IMR-90 (cell line): ENCODE data around the gene PABPC1L2B. TPM values are rescaled to one million over a fixed set of nuclear protein-coding genes. Genes with fewer than 3 reads are reported as not detected.
"Not testable (repeated sequence)": the region's sequence is repeated elsewhere in the genome, so short reads cannot be mapped to it uniquely, and the experiment has no call there.

ENCODE experiments used
- ATAC-seq: fragments of 200-7000 bp; cut with Tn5 transposase; 2 replicates; pipeline ENCODE4 v1.9.1; 2020; ENCODE audit warnings: low read depth, mild to moderate bottlenecking, moderate library complexity
- Bru-seq: library from RNA; stranded (reverse); fragments of 400-500 nt; gene quantifications from one replicate; lab custom pipeline; 2021; lab: Mats Ljungman, UMichigan
- BruChase-seq, 2 experiments: library from RNA; stranded (reverse); fragments of 400-500 nt; gene quantifications; one replicate each; lab custom pipeline; 2021; lab: Mats Ljungman, UMichigan
- BruUV-seq: library from RNA; stranded (reverse); fragments of 400-500 nt; replicated peaks from 2 replicates; lab custom pipeline; 2021; lab: Mats Ljungman, UMichigan
- CTCF ChIA-PET: fragments of 300-600 bp; formaldehyde crosslinking; extraction: SDS; loops from one replicate; lab custom pipeline; 2021; ENCODE audit warnings: antibody characterized with exemption; lab: Yijun Ruan, JAX
- POLR2A ChIA-PET: fragments of 300-600 bp; sonication (Branson Sonifier 250); formaldehyde crosslinking; loops from one replicate; lab custom pipeline; 2022; ENCODE audit warnings: antibody characterized with exemption; ENCODE audit not compliant: unreplicated experiment; lab: Charles Lee
- DNase-seq: peaks from one replicate; pipeline ENCODE4 v3.0.0; 2013
- H2AFZ ChIP-seq: replicated peaks from 2 replicates; pipeline ENCODE3; 2013; ENCODE audit warnings: low read length, mild to moderate bottlenecking; ENCODE audit not compliant: poor library complexity
- H2AK5ac ChIP-seq: 2 replicates; pipeline ENCODE4 v1.6.1; 2013; ENCODE audit warnings: low read depth, low read length, inconsistent platforms
- H2AK9ac ChIP-seq: replicated peaks from 2 replicates; pipeline ENCODE3; 2013; ENCODE audit warnings: mild to moderate bottlenecking, low read depth, low read length, moderate library complexity; ENCODE audit not compliant: poor library complexity
- H2BK120ac ChIP-seq: 2 replicates; pipeline ENCODE4 v1.6.1; 2013; ENCODE audit warnings: low read depth, low read length, inconsistent platforms
- H2BK15ac ChIP-seq: 3 replicates; pipeline ENCODE4 v1.6.1; 2013; ENCODE audit warnings: low read depth, low read length, inconsistent platforms
- H2BK20ac ChIP-seq: 2 replicates; pipeline ENCODE4 v1.6.1; 2013; ENCODE audit warnings: low read depth, mild to moderate bottlenecking, inconsistent platforms, low read length, moderate library complexity
- H2BK5ac ChIP-seq: 2 replicates; pipeline ENCODE4 v1.6.1; 2013; ENCODE audit warnings: mild to moderate bottlenecking, low read depth, low read length, inconsistent platforms; ENCODE audit not compliant: poor library complexity, severe bottlenecking
- H3K14ac ChIP-seq: replicated peaks from 2 replicates; pipeline ENCODE4 v1.6.1; 2013; ENCODE audit warnings: low read depth, low read length, inconsistent platforms
- H3K18ac ChIP-seq: 2 replicates; pipeline ENCODE4 v1.6.1; 2013; ENCODE audit warnings: low read depth, low read length, control low read depth
- H3K23ac ChIP-seq: 2 replicates; pipeline ENCODE4 v1.6.1; 2013; ENCODE audit warnings: low read depth, low read length, inconsistent platforms
- H3K27ac ChIP-seq: 2 replicates; pipeline ENCODE4 v1.5.1; 2013; ENCODE audit warnings: mild to moderate bottlenecking, control low read depth, low read length; ENCODE audit not compliant: insufficient read depth
- H3K27me3 ChIP-seq: 2 replicates; pipeline ENCODE4 v1.6.1; 2013; ENCODE audit warnings: low read length; ENCODE audit not compliant: control insufficient read depth, insufficient read depth
- H3K36me3 ChIP-seq: 2 replicates; pipeline ENCODE4 v1.6.1; 2013; ENCODE audit warnings: low read length, mixed read lengths; ENCODE audit not compliant: control insufficient read depth, insufficient read depth
- H3K4ac ChIP-seq: 2 replicates; pipeline ENCODE4 v1.6.1; 2013; ENCODE audit warnings: low read depth, low read length, inconsistent platforms
- H3K4me1 ChIP-seq: 2 replicates; pipeline ENCODE4 v1.6.1; 2013; ENCODE audit warnings: low read length, mixed read lengths; ENCODE audit not compliant: control insufficient read depth, insufficient read depth
- H3K4me2 ChIP-seq: 2 replicates; pipeline ENCODE4 v1.6.1; 2013; ENCODE audit warnings: low read depth, mild to moderate bottlenecking, control low read depth, low read length, moderate library complexity
- H3K4me3 ChIP-seq: 2 replicates; pipeline ENCODE4 v1.5.1; 2013; ENCODE audit warnings: low read depth, mild to moderate bottlenecking, control low read depth, low read length, moderate library complexity; ENCODE audit not compliant: insufficient read depth
- H3K56ac ChIP-seq: 2 replicates; pipeline ENCODE4 v1.6.1; 2013; ENCODE audit warnings: low read length, inconsistent platforms; ENCODE audit not compliant: insufficient read depth; ENCODE audit errors: extremely low read depth
- H3K79me1 ChIP-seq, 2 experiments: 2 replicates each; pipeline ENCODE4 v1.6.1; 2013; ENCODE audit warnings: low read length in 2 of 2, inconsistent platforms in 1 of 2, low read depth in 1 of 2
- H3K9ac ChIP-seq: 2 replicates; pipeline ENCODE4 v1.6.1; 2013; ENCODE audit warnings: low read depth, low read length, control low read depth
- H3K9me1 ChIP-seq: 2 replicates; pipeline ENCODE4 v1.6.1; 2013; ENCODE audit warnings: low read length, inconsistent platforms; ENCODE audit not compliant: insufficient read depth
- H3K9me3 ChIP-seq: 2 replicates; pipeline ENCODE4 v1.6.1; 2013; ENCODE audit warnings: low read length; ENCODE audit not compliant: control insufficient read depth, insufficient read depth
- H4K20me1 ChIP-seq: 2 replicates; pipeline ENCODE4 v1.6.1; 2013; ENCODE audit warnings: low read length, inconsistent platforms; ENCODE audit not compliant: insufficient read depth
- H4K5ac ChIP-seq: 2 replicates; pipeline ENCODE4 v1.6.1; 2013; ENCODE audit warnings: mild to moderate bottlenecking, low read depth, low read length, control low read depth
- H4K8ac ChIP-seq, 2 experiments: 2 replicates each; pipeline ENCODE4 v1.6.1; 2013; ENCODE audit warnings: low read depth in 2 of 2, low read length in 2 of 2, control low read depth in 1 of 2, inconsistent platforms in 1 of 2
- H4K91ac ChIP-seq: 2 replicates; pipeline ENCODE4 v1.6.1; 2013; ENCODE audit warnings: low read depth, low read length, inconsistent platforms; ENCODE audit not compliant: insufficient read depth
- WGBS, 2 experiments: methylation state at CpG; one replicate each; pipeline versions ENCODE4 v1.1.5 to v1.1.7; 2013; ENCODE audit warnings: missing lambda C conversion rate in 2 of 2; ENCODE audit not compliant: insufficient read length in 1 of 2; ENCODE audit errors: extremely low coverage in 2 of 2; 5-methylcytosine and 5-hydroxymethylcytosine counted together
- dilution Hi-C: fragments of 300-500 bp; cut with HindIII; formaldehyde crosslinking; loops from one replicate; pipeline ENCODE4 v1.14.3; 2018; ENCODE audit warnings: low sequenced_read_pairs; ENCODE audit not compliant: unreplicated experiment
- in situ Hi-C: fragments of 300-500 bp; cut with MboI; formaldehyde crosslinking; loops from 3 replicates; pipeline ENCODE4 v1.14.3; 2019; ENCODE audit warnings: low sequenced_read_pairs, inconsistent platforms, mixed read lengths
- intact Hi-C: fragments of 100-400 bp; cut with micrococcal nuclease; formaldehyde crosslinking; loops from 2 replicates; pipeline ENCODE4 v1.10.0; 2022
- long read RNA-seq: library from polyadenylated mRNA; unstranded; transcript quantifications from one replicate; pipeline ENCODE4 v2.0.0, GENCODE V29; 2021; ENCODE audit not compliant: unreplicated experiment
- polyA plus RNA-seq, 3 experiments: library from polyadenylated mRNA; depleted of rRNA; stranded (reverse); fragments of >200 nt; gene quantifications; 2 replicates each; pipeline ENCODE4 v1.2.3, GENCODE V29; 2012; ENCODE audit warnings: low replicate concordance in 1 of 3
- total RNA-seq: library from RNA; depleted of rRNA; stranded (reverse); fragments of >200 nt; gene quantifications from 2 replicates; pipeline ENCODE4 v1.2.3, GENCODE V29; 2012; rRNA removed

PABPC1L2B gene
- not detected in 2 replicates for total RNA-seq
- polyA plus RNA-seq (2012; rRNA removed) = not detected in 2 replicates
- polyA plus RNA-seq (2012; cell fraction: cytosol; rRNA removed) = not detected in 2 replicates
- not detected in 2 replicates for polyA plus RNA-seq (2012; cell fraction: nucleus; rRNA removed; ENCODE audit: low replicate concordance)
- Bru-seq, nascent RNA = not detected
- not detected for BruChase-seq, experiment 1, labeled RNA remaining after a 6-hour chase
- not detected for BruChase-seq, experiment 2, labeled RNA remaining after a 2-hour chase
- long read RNA-seq = 0 reads

- H3K9me1 ChIP-seq, H3K56ac ChIP-seq, H3K9ac ChIP-seq, CTCF ChIA-PET, H2AFZ ChIP-seq, H2AK9ac ChIP-seq, in situ Hi-C loops, H3K36me3 ChIP-seq, dilution Hi-C loops, H2BK15ac ChIP-seq, H4K8ac ChIP-seq, H3K4me1 ChIP-seq, H3K18ac ChIP-seq, intact Hi-C loops, H2BK120ac ChIP-seq, H4K20me1 ChIP-seq, H4K5ac ChIP-seq, H3K23ac ChIP-seq, H3K14ac ChIP-seq, H2BK20ac ChIP-seq, H3K4ac ChIP-seq, H3K79me1 ChIP-seq, DNase-seq, H3K9me3 ChIP-seq, H3K4me2 ChIP-seq, H4K91ac ChIP-seq, BruUV-seq, H3K27ac ChIP-seq, H3K4me3 ChIP-seq, H2BK5ac ChIP-seq, H3K27me3 ChIP-seq, POLR2A ChIA-PET, ATAC-seq, H2AK5ac ChIP-seq: not testable (repeated sequence)
- no CpG with 5 or more reads among the region's 44 CpGs for WGBS, 2 experiments
Measured at GRCh38 chrX:73002733-73003132, at the start of gene PABPC1L2B. PABPC1L2B (plus strand) TSS chrX:73002939; CDS start chrX:73003643, 704 bp downstream.

DNA sequence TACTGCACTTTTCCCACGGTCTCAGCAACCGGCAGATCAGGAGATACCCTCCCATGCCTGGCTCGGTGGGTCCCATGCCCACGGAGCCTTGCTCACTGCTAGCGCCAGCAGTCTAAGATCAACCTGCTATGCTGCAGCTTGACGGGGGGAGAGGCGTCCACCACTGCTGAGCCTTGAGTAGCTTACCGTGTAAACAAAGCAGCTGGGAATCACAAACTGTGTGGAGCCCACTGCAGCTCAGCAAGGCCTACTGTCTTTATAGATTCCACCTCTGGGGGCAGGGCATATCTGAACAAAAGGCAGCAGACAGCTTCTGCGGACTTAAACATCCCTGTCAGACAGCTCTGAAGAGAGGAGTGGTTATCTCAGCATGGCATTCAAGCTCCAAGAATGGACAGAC, 42.8 kb upstream of the PABPC1L2B start:
- H3K9me3 ChIP-seq, CTCF ChIA-PET, BruUV-seq, H3K9ac ChIP-seq, ATAC-seq, dilution Hi-C loops, H3K4me1 ChIP-seq, H3K9me1 ChIP-seq, H2AFZ ChIP-seq, H4K91ac ChIP-seq, H3K14ac ChIP-seq, DNase-seq, intact Hi-C loops, H2AK5ac ChIP-seq, H2AK9ac ChIP-seq, H3K79me1 ChIP-seq, H3K27ac ChIP-seq, H4K5ac ChIP-seq, H4K20me1 ChIP-seq, in situ Hi-C loops, H3K36me3 ChIP-seq, POLR2A ChIA-PET, H2BK20ac ChIP-seq, H3K4me2 ChIP-seq, H3K27me3 ChIP-seq, H2BK5ac ChIP-seq, H3K23ac ChIP-seq, H3K18ac ChIP-seq, H3K4ac ChIP-seq, H4K8ac ChIP-seq, H3K4me3 ChIP-seq, H2BK15ac ChIP-seq, H3K56ac ChIP-seq, H2BK120ac ChIP-seq: not testable (repeated sequence)
- no CpG with 5 or more reads among the region's 9 CpGs for WGBS, 2 experiments
